Smooth muscle cell (in vitro differentiated cells): ENCODE measurements around the gene TMEM150C. TPM values are rescaled to one million over a fixed set of nuclear protein-coding genes. Genes with fewer than 3 reads are reported as not detected.

Experiments used
- DNase-seq: peaks from one replicate; lab custom pipeline; 2025; ENCODE audit not compliant: unreplicated experiment; lab: John Stamatoyannopoulos, UW
- H2AFZ ChIP-seq: fragments of 200-600 bp; sonication (generic); 2 replicates; pipeline ENCODE4 v1.6.0; 2016; ENCODE audit warnings: antibody characterized with exemption, low read depth, mild to moderate bottlenecking
- H3F3A ChIP-seq: fragments of 200-600 bp; sonication (generic); 2 replicates; pipeline ENCODE4 v1.6.0; 2017; ENCODE audit warnings: antibody characterized with exemption, low read depth
- H3K27ac ChIP-seq: fragments of 200-600 bp; sonication (generic); 2 replicates; pipeline ENCODE4 v1.5.1; 2016; ENCODE audit warnings: low read depth, mild to moderate bottlenecking
- H3K27me3 ChIP-seq: fragments of 200-600 bp; sonication (generic); 2 replicates; pipeline ENCODE4 v1.6.1; 2016; ENCODE audit warnings: low read depth, mild to moderate bottlenecking
- H3K36me3 ChIP-seq: fragments of 200-600 bp; sonication (generic); 2 replicates; pipeline ENCODE4 v1.5.1; 2016; ENCODE audit warnings: low read depth
- H3K4me1 ChIP-seq: fragments of 200-600 bp; sonication (generic); 2 replicates; pipeline ENCODE4 v1.5.1; 2016; ENCODE audit warnings: low read depth
- H3K4me2 ChIP-seq: fragments of 200-600 bp; sonication (generic); 2 replicates; pipeline ENCODE4 v1.6.0; 2016; ENCODE audit warnings: mild to moderate bottlenecking
- H3K4me3 ChIP-seq: fragments of 200-600 bp; sonication (generic); 2 replicates; pipeline ENCODE4 v1.5.1; 2016; ENCODE audit warnings: mild to moderate bottlenecking
- H3K79me2 ChIP-seq: fragments of 200-600 bp; sonication (generic); 2 replicates; pipeline ENCODE4 v1.6.0; 2016; ENCODE audit warnings: low read depth, mild to moderate bottlenecking
- H3K9ac ChIP-seq: fragments of 200-600 bp; sonication (generic); 2 replicates; pipeline ENCODE4 v1.6.0; 2016; ENCODE audit warnings: low read depth
- H3K9me3 ChIP-seq: fragments of 200-600 bp; sonication (generic); replicated peaks from 2 replicates; pipeline ENCODE4 v1.5.1; 2016; ENCODE audit warnings: low read depth
- H4K20me1 ChIP-seq: fragments of 200-600 bp; sonication (generic); 2 replicates; pipeline ENCODE4 v1.6.0; 2016; ENCODE audit warnings: low read depth
- WGBS: methylation state at CpG from one replicate; pipeline ENCODE4 v1.1.7; 2016; ENCODE audit warnings: low lambda C conversion rate; 5-methylcytosine and 5-hydroxymethylcytosine counted together
- polyA plus RNA-seq: library from polyadenylated mRNA; unstranded; fragments of >200 nt; fragmentation: Nextera tagmentation; extraction: Ambion mirVana; gene quantifications from 2 replicates; pipeline ENCODE4 v1.2.1, GENCODE V29; 2016
- total RNA-seq: library from RNA; depleted of rRNA; stranded (reverse); fragments of >200 nt; gene quantifications from 2 replicates; pipeline ENCODE4 v1.2.3, GENCODE V29; 2014
- TF ChIP-seq, protein P1 (sequence below): fragments of 200-600 bp; sonication (generic); IDR thresholded peaks from 2 replicates; pipeline ENCODE4 v1.5.1; 2017; ENCODE audit warnings: borderline replicate concordance, mild to moderate bottlenecking, antibody characterized with exemption; ENCODE audit not compliant: insufficient read depth, poor library complexity, severe bottlenecking

TMEM150C gene
- total and polyA plus RNA-seq, 2 experiments from 2014 or later = 0.55 to 8.0 TPM

DNA sequence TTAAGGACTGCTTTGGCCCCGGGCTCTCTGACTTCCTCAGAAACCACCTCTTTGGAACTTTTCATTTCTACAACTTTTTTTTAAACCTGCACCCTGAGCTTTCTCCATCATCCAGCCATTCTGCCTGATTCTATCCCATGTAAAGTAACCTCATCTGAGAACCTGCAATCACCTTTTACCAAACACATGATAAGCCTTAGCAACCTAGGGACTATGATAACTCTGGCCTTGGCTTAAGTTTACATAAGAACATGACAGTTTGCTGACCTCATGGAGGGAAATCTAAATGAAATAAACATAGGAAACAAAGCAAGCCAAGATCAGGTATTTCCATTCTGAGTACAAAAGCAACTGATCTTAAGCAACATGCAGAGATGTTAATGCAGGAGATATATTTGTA, 15.7 kb upstream of the TMEM150C start:
- H3K9ac ChIP-seq = no peak overlapping the region
- no peaks in the 10 kb centered on the region for H3F3A ChIP-seq
- no peak overlapping the region for H3K4me2 ChIP-seq
- TF ChIP-seq, protein P1, sequence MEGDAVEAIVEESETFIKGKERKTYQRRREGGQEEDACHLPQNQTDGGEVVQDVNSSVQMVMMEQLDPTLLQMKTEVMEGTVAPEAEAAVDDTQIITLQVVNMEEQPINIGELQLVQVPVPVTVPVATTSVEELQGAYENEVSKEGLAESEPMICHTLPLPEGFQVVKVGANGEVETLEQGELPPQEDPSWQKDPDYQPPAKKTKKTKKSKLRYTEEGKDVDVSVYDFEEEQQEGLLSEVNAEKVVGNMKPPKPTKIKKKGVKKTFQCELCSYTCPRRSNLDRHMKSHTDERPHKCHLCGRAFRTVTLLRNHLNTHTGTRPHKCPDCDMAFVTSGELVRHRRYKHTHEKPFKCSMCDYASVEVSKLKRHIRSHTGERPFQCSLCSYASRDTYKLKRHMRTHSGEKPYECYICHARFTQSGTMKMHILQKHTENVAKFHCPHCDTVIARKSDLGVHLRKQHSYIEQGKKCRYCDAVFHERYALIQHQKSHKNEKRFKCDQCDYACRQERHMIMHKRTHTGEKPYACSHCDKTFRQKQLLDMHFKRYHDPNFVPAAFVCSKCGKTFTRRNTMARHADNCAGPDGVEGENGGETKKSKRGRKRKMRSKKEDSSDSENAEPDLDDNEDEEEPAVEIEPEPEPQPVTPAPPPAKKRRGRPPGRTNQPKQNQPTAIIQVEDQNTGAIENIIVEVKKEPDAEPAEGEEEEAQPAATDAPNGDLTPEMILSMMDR = no peak
- no peaks in the 10 kb centered on the region for H3K4me1 ChIP-seq
- no peaks in the 10 kb centered on the region for H3K79me2 ChIP-seq
- no peak for DNase-seq
- no peak overlapping the region for H3K27ac ChIP-seq
- no peaks in the 10 kb centered on the region for H4K20me1 ChIP-seq
- H3K36me3 ChIP-seq = no peaks in the 10 kb centered on the region
- 89% methylated on average over 1 of the region's 1 CpG for WGBS
- no peaks in the 10 kb centered on the region for H3K9me3 ChIP-seq
- H2AFZ ChIP-seq = no peak overlapping the region
- H3K4me3 ChIP-seq = no peak overlapping the region
- no peaks in the 10 kb centered on the region for H3K27me3 ChIP-seq

DNA sequence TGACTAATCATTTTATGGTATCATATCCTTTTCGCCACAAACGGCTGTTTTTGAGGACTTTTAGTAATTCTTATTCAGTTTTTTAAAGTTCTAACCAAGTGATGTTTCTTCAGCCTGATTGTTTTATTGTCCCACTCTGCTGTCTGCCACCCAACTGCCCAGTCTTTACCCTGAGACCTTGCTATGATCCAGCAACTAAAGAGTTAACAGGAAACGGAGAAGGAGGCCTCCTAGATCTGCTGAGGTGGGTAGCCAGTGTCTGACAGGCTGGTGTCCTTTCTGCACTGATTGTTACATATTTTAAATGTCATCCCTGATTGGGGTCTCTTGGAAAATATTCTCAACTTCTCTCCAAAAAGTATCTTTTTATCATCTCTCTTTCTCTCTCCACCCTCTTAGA, 7.9 kb upstream of the TMEM150C start:
- Histone ChIP-seq H4K20me1 (no peaks in the 10 kb centered on the region), H3K27me3 (no peaks in the 10 kb centered on the region), H3K9ac (no peak overlapping the region), H3K4me2 (no peak overlapping the region), H3K4me3 (no peak overlapping the region), H3K36me3 (no peaks in the 10 kb centered on the region), H3K9me3 (no peaks in the 10 kb centered on the region), H3F3A (no peaks in the 10 kb centered on the region), H3K79me2 (no peaks in the 10 kb centered on the region), H3K4me1 (no peaks in the 10 kb centered on the region), H3K27ac (no peak overlapping the region), H2AFZ (no peak overlapping the region)
- TF ChIP-seq, protein P1 = no peak
- DNase-seq = no peak
- 74% methylated on average over 3 of the region's 3 CpGs for WGBS

DNA sequence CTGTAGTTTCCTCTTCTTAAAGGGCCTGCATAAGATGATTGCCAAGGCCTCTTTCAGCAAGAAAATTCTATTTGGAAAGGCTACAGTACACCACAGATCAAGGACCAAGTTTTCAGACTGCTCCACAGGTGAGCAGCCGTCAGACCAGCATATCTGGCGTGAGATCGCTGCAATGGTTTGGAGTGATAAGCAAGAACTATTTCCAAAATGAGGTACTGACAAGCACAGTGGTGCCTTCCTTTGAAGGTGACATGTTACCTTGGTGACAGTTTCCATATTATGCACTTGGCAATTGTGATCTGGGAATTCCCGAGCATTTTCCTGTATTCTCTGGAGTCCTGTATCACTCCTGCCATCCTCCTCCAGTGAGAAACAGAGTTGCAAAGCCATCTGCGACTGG, 7.3 kb upstream of the TMEM150C start:
- TF ChIP-seq, protein P1 = no peak
- Histone ChIP-seq H3K4me3 (no peak overlapping the region), H3K4me1 (no peaks in the 10 kb centered on the region), H3K36me3 (no peaks in the 10 kb centered on the region), H3F3A (no peaks in the 10 kb centered on the region), H2AFZ (no peak overlapping the region), H3K9ac (no peak overlapping the region), H3K27ac (no peak overlapping the region), H3K9me3 (no peaks in the 10 kb centered on the region), H3K27me3 (no peaks in the 10 kb centered on the region), H3K4me2 (no peak overlapping the region), H4K20me1 (no peaks in the 10 kb centered on the region), H3K79me2 (no peaks in the 10 kb centered on the region)
- no peak for DNase-seq
- 87% methylated on average over 5 of the region's 5 CpGs for WGBS

DNA sequence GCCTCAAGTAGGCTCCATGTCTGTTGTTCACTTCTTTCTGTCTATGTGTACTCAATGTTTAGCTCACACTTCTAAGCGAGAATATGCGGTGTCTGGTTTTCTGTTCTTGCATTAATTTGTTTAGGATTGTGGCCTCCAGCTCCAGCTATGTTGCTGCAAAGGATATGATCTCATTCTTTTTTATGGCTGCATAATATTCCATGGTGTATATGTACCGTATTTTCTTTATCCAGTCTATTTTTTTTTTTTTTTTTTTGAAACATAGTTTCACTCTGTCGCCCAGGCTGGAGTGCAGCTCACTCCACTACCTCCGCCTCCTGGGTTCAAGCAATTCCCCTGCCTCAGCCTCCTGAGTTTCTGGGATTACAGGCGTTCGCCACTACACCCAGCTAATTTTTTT, 5.7 kb upstream of the TMEM150C start:
- H4K20me1 ChIP-seq = no peaks in the 10 kb centered on the region

More for the DNA sequence above, 5.7 kb upstream of the TMEM150C start:
- H3K9me3 ChIP-seq = no peaks in the 10 kb centered on the region
- no peak overlapping the region for H2AFZ ChIP-seq
- no peak overlapping the region for H3K27ac ChIP-seq
- TF ChIP-seq, protein P1 = no peak
- H3K4me3 ChIP-seq = no peak overlapping the region
- 94% methylated on average over 7 of the region's 7 CpGs for WGBS
- no peak overlapping the region for H3K4me2 ChIP-seq
- H3K9ac ChIP-seq = no peak overlapping the region
- H3K4me1 ChIP-seq = no peaks in the 10 kb centered on the region
- H3K79me2 ChIP-seq = no peaks in the 10 kb centered on the region
- H3K27me3 ChIP-seq = no peaks in the 10 kb centered on the region
- H3K36me3 ChIP-seq = no peaks in the 10 kb centered on the region
- DNase-seq = no peak
- H3F3A ChIP-seq = no peaks in the 10 kb centered on the region
